Natural killer cell (primary cell): ENCODE results near the gene ADCK1. TPM values are rescaled to one million over a fixed set of nuclear protein-coding genes. Genes with fewer than 3 reads are reported as not detected.

Source experiments
- ATAC-seq, 3 donors: fragments of 150-1000 bp in 2 of 3; fragments of 200-7000 bp in 1 of 3; cut with Tn5 transposase; 1 replicate in 1 of 3; 2 replicates in 2 of 3; pipeline ENCODE4 v1.10.0; 2021; ENCODE audit warnings: mild to moderate bottlenecking in 2 of 3, moderate library complexity in 2 of 3
- DNase-seq, 2 donors: peaks; one replicate each; pipeline versions ENCODE4 v3.0.0 to v3.0.0-alpha.2; 2013 to 2021; ENCODE audit warnings: mixed read lengths in 1 of 2
- H3K27ac ChIP-seq: one replicate; pipeline ENCODE4 v1.5.1; 2013; ENCODE audit warnings: mild to moderate bottlenecking, low read length
- H3K27me3 ChIP-seq: one replicate; pipeline ENCODE4 v1.6.1; 2013; ENCODE audit warnings: low read length; ENCODE audit not compliant: control insufficient read depth, insufficient read depth
- H3K36me3 ChIP-seq: one replicate; pipeline ENCODE4 v1.6.1; 2013; ENCODE audit warnings: low read length; ENCODE audit not compliant: control insufficient read depth, insufficient read depth
- H3K4me1 ChIP-seq: one replicate; pipeline ENCODE4 v1.6.1; 2013; ENCODE audit warnings: low read length; ENCODE audit not compliant: control insufficient read depth, insufficient read depth
- H3K4me3 ChIP-seq: one replicate; pipeline ENCODE4 v1.5.1; 2013; ENCODE audit warnings: low read length
- H3K9me3 ChIP-seq: one replicate; pipeline ENCODE4 v1.6.1; 2013; ENCODE audit warnings: low read length; ENCODE audit not compliant: control insufficient read depth, insufficient read depth
- H3K27ac Mint-ChIP-seq, 2 donors: one replicate each; pipeline ENCODE4 v1.8.0; 2022; ENCODE audit warnings: mild to moderate bottlenecking in 2 of 2, mixed read lengths in 2 of 2, moderate library complexity in 1 of 2
- H3K27me3 Mint-ChIP-seq, 2 donors: one replicate each; pipeline ENCODE4 v1.8.0; 2022; ENCODE audit warnings: low read depth in 2 of 2, mixed read lengths in 2 of 2
- H3K36me3 Mint-ChIP-seq: one replicate; pipeline ENCODE4 v1.8.0; 2022; ENCODE audit warnings: mixed read lengths
- H3K4me1 Mint-ChIP-seq, 2 donors: one replicate each; pipeline ENCODE4 v1.8.0; 2022; ENCODE audit warnings: mixed read lengths in 2 of 2
- H3K4me3 Mint-ChIP-seq: one replicate; pipeline ENCODE4 v1.8.0; 2022; ENCODE audit warnings: mild to moderate bottlenecking, moderate library complexity, mixed read lengths
- H3K9me3 Mint-ChIP-seq, 2 donors: one replicate each; pipeline ENCODE4 v1.8.0; 2022; ENCODE audit warnings: mixed read lengths in 2 of 2
- WGBS: methylation state at CpG from one replicate; pipeline ENCODE4 v1.1.7; 2013; ENCODE audit warnings: missing lambda C conversion rate; ENCODE audit not compliant: insufficient coverage; 5-methylcytosine and 5-hydroxymethylcytosine counted together
- intact Hi-C: fragments of 100-400 bp; cut with micrococcal nuclease; formaldehyde crosslinking; loops from one replicate; pipeline ENCODE4 v1.14.2; 2022
- total RNA-seq, 4 donors: library from RNA; stranded (reverse); fragments of 120-200 nt in 1 of 4; gene quantifications; one replicate each; pipeline versions ENCODE4 v1.2.3 to v1.2.4, GENCODE V29; 2013 to 2022
- TF ChIP-seq, protein P1 (sequence below): fragments of 200-600 bp; IDR thresholded peaks from one replicate; pipeline ENCODE4 v1.8.0; 2022; ENCODE audit warnings: antibody characterized with exemption

Gene ADCK1
- total RNA-seq, 3 donors from 2014 or later (not counting 1 experiment from before 2014, with no cell fraction given): 8.0 to 9.2 (median 8.5) TPM

- H3K27ac Mint-ChIP-seq: no peak overlapping the region
- Histone ChIP-seq H3K27ac (no peak overlapping the region), H3K36me3 (no peaks in the 10 kb centered on the region), H3K4me1 (no peaks in the 10 kb centered on the region), H3K27me3 (no peaks in the 10 kb centered on the region), H3K9me3 (peaks cover 3% of the 10 kb centered on the region), H3K4me3 (no peak overlapping the region)
- ATAC-seq (no peak), DNase-seq (no peak)
- H3K4me1 Mint-ChIP-seq: no peaks in the 10 kb centered on the region
- WGBS: 91% methylated on average over 6 of the region's 6 CpGs
- H3K9me3 Mint-ChIP-seq: no peaks in the 10 kb centered on the region
- no peaks in the 10 kb centered on the region for H3K27me3 Mint-ChIP-seq
- H3K36me3 Mint-ChIP-seq: no peaks in the 10 kb centered on the region
- intact Hi-C loops: loop anchor here (10.0 kb wide), 1 partner anchor 704 kb away; no protein-coding TSS in a partner anchor
- no peak overlapping the region for H3K4me3 Mint-ChIP-seq
- TF ChIP-seq, protein P1, sequence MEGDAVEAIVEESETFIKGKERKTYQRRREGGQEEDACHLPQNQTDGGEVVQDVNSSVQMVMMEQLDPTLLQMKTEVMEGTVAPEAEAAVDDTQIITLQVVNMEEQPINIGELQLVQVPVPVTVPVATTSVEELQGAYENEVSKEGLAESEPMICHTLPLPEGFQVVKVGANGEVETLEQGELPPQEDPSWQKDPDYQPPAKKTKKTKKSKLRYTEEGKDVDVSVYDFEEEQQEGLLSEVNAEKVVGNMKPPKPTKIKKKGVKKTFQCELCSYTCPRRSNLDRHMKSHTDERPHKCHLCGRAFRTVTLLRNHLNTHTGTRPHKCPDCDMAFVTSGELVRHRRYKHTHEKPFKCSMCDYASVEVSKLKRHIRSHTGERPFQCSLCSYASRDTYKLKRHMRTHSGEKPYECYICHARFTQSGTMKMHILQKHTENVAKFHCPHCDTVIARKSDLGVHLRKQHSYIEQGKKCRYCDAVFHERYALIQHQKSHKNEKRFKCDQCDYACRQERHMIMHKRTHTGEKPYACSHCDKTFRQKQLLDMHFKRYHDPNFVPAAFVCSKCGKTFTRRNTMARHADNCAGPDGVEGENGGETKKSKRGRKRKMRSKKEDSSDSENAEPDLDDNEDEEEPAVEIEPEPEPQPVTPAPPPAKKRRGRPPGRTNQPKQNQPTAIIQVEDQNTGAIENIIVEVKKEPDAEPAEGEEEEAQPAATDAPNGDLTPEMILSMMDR: no peak
Measured at GRCh38 chr14:77861201-77861600, 61.3 kb downstream of the ADCK1 start.

GRCh38 chr14:77862154-77862786 lies 62.4 kb downstream of the ADCK1 start:
- no peaks in the 10 kb centered on the region for H3K9me3 Mint-ChIP-seq
- intact Hi-C loops: loop anchor here (1.0 to 10.0 kb wide), 2 partner anchors 703 to 736 kb away; no protein-coding TSS in a partner anchor
- Histone ChIP-seq H3K27ac (no peak overlapping the region), H3K27me3 (no peaks in the 10 kb centered on the region), H3K9me3 (peaks cover 3% of the 10 kb centered on the region), H3K4me3 (no peak overlapping the region), H3K4me1 (no peaks in the 10 kb centered on the region), H3K36me3 (no peaks in the 10 kb centered on the region)
- H3K27me3 Mint-ChIP-seq: no peaks in the 10 kb centered on the region
- DNase-seq: peak; percentile 74 to 78
- peak; percentile 57 to 84 (median 69) for ATAC-seq
- no peaks in the 10 kb centered on the region for H3K36me3 Mint-ChIP-seq
- 61% methylated on average over 11 of the region's 11 CpGs for WGBS
- H3K4me3 Mint-ChIP-seq: no peak overlapping the region
- TF ChIP-seq, protein P1: peak; percentile 92
- H3K27ac Mint-ChIP-seq: no peak overlapping the region
- H3K4me1 Mint-ChIP-seq: no peaks in the 10 kb centered on the region

DNA sequence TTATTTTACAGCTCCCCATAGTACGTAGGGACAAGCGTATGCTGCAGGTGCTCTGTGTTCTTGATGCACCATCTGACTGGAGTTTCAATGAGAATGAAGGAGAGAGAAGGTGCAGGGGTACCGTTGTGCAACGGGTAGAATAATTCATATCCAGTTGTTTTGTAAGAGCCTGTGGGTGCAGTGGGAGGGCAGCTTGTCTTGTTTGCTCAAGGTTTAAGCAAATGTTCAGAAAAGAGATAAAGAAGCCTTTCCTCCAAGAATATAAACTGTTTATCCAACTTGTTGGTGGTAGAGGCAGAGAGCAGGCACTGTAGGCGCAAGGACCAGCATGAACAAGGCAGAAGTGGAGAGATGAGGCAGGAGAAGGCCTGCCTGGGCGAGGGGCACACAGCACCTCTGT lies 64.2 kb downstream of the ADCK1 start:
- H3K27ac Mint-ChIP-seq: no peak overlapping the region

More for the DNA sequence above, 64.2 kb downstream of the ADCK1 start:
- Histone ChIP-seq H3K4me3 (no peak overlapping the region), H3K27me3 (no peaks in the 10 kb centered on the region), H3K9me3 (peaks cover 3% of the 10 kb centered on the region), H3K36me3 (no peaks in the 10 kb centered on the region), H3K4me1 (no peaks in the 10 kb centered on the region), H3K27ac (no peak overlapping the region)
- Mint-ChIP-seq H3K9me3 (no peaks in the 10 kb centered on the region), H3K27me3 (no peaks in the 10 kb centered on the region), H3K4me3 (no peak overlapping the region), H3K36me3 (no peaks in the 10 kb centered on the region), H3K4me1 (no peaks in the 10 kb centered on the region)
- no peak for DNase-seq
- TF ChIP-seq, protein P1: no peak
- intact Hi-C loops: loop anchor here (10.0 kb wide), 1 partner anchor 701 kb away; no protein-coding TSS in a partner anchor
- 62% methylated on average over 6 of the region's 6 CpGs for WGBS
- no peak for ATAC-seq
